ENCODE results near the gene CYP21A2. TPM values are rescaled to one million over a fixed set of nuclear protein-coding genes. Genes with fewer than 3 reads are reported as not detected.

The CYP21A2 gene
- polyA plus RNA-seq, 1 donor (not counting 4 experiments of a cell fraction or from before 2014, with no cell fraction given): 0.04 TPM

DNA sequence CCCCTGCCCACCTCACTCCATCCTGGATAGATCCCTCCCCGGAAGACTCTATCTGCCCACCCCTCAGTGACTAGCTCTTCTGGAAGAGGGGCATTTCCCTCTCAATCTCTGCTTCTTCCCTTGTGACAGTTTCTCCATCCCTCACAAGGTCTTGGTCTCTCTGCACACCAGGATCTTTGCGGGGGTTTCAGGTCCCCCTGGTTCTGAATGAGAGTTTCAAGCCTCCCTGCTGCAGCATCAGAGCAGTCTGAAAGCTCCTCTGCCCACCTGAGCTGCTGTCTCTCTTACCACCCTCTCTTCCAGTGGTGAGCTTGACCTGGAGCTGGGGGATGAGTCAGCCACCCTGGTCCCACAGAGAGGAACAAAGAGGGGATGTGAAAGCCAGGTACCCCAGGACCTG lies 46.6 kb downstream of the CYP21A2 start:
- no peaks in the 10 kb centered on the region for H3K9me3 ChIP-seq (ENCODE audit: control insufficient read depth, low read depth, low read length)
- FAIRE-seq (no peak), DNase-seq (ENCODE audit: low read depth, low spot score) (no peak)
- no peak overlapping the region for H3K9ac ChIP-seq (ENCODE audit: control insufficient read depth, extremely low read depth, insufficient read depth, low read length)
- no peak overlapping the region for H3K4me3 ChIP-seq (ENCODE audit: control insufficient read depth in 2 of 3, extremely low read depth in 1 of 3, insufficient read depth in 2 of 3, low read depth in 1 of 3, low read length in 3 of 3)
- H3K36me3 ChIP-seq (ENCODE audit: control insufficient read depth in 2 of 2, extremely low read depth in 1 of 2, insufficient read depth in 2 of 2, low read length in 2 of 2): no peaks in the 10 kb centered on the region
- TF ChIP-seq EZH2 (IDR thresholded peaks at IDR 0.05; ENCODE audit: low read length): no peak
- TF ChIP-seq, protein P1, sequence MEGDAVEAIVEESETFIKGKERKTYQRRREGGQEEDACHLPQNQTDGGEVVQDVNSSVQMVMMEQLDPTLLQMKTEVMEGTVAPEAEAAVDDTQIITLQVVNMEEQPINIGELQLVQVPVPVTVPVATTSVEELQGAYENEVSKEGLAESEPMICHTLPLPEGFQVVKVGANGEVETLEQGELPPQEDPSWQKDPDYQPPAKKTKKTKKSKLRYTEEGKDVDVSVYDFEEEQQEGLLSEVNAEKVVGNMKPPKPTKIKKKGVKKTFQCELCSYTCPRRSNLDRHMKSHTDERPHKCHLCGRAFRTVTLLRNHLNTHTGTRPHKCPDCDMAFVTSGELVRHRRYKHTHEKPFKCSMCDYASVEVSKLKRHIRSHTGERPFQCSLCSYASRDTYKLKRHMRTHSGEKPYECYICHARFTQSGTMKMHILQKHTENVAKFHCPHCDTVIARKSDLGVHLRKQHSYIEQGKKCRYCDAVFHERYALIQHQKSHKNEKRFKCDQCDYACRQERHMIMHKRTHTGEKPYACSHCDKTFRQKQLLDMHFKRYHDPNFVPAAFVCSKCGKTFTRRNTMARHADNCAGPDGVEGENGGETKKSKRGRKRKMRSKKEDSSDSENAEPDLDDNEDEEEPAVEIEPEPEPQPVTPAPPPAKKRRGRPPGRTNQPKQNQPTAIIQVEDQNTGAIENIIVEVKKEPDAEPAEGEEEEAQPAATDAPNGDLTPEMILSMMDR (optimal IDR thresholded peaks at IDR 0.05 in 1 of 3, IDR thresholded peaks at IDR 0.05 in 1 of 3, conservative IDR thresholded peaks at IDR 0.05 in 1 of 3; ENCODE audit: extremely low read depth in 1 of 3, insufficient read depth in 2 of 3, low read length in 3 of 3): no peak
- no peak overlapping the region for H3K27ac ChIP-seq (ENCODE audit: control insufficient read depth, insufficient read depth, low read length)
- no peaks in the 10 kb centered on the region for H3K9me1 ChIP-seq (ENCODE audit: control insufficient read depth, extremely low read depth, insufficient read depth, low read length)
- peaks cover 26% of the 10 kb centered on the region for H3K27me3 ChIP-seq (ENCODE audit: control insufficient read depth, extremely low read depth, insufficient read depth, low read length)
- H3K4me1 ChIP-seq (ENCODE audit: control insufficient read depth, extremely low read depth, insufficient read depth, low read length): peaks cover 19% of the 10 kb centered on the region
- dilution Hi-C loops (cut with MboI; ENCODE audit: extremely low pct_ligation_motif_present, low sequenced_read_pairs): no loop called here
- H3K4me2 ChIP-seq (ENCODE audit: control insufficient read depth, extremely low read depth, insufficient read depth, low read depth, low read length): no peak overlapping the region
- no peaks in the 10 kb centered on the region for H4K20me1 ChIP-seq (ENCODE audit: control insufficient read depth, extremely low read depth, insufficient read depth, low read length)
- H2AFZ ChIP-seq (ENCODE audit: control insufficient read depth, low read length): no peak overlapping the region
- no peaks in the 10 kb centered on the region for H3K79me2 ChIP-seq (ENCODE audit: control insufficient read depth, insufficient read depth, low read length)

DNA sequence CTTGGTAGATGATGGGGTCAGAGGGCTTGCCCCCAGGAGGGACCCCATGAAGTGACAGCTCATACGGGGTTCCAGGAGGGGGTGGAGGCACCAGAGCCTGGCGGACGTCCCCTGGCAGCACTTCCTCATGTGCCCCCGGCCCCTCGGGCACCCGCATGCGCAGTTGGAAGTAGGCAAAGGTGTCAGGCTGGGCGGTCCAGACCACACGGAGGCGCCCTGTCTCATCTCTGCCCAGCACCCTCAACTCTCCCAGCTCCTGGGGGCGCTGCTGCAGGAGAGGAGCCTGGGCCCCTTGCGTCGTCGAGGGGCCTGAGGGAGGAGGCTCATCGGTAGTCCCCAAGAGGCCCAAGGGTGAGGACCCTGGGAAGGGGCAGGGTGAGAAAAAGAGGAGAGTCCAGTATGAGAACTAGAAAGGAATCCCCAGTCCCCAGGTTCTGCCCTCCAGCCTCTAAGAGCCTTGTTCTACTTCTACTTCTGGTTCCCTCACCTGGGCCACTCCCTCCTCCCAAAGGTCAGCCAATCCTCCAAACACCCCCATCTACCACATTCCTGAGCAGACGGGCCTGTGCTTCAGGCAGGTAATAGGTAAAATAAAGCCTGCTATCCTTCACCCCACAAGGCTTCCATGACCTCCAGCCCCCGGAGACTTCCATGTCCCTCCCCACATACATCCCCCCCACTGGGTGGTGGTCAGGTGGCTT lies 47.7 kb downstream of the CYP21A2 start:
- no peak overlapping the region for H3K4me3 ChIP-seq (ENCODE audit: control insufficient read depth in 2 of 3, extremely low read depth in 1 of 3, insufficient read depth in 2 of 3, low read depth in 1 of 3, low read length in 3 of 3)
- FAIRE-seq (no peak), DNase-seq (ENCODE audit: low read depth, low spot score) (no peak)
- TF ChIP-seq EZH2 (IDR thresholded peaks at IDR 0.05; ENCODE audit: low read length): no peak
- dilution Hi-C loops (cut with MboI; ENCODE audit: extremely low pct_ligation_motif_present, low sequenced_read_pairs): no loop called here
- H3K27me3 ChIP-seq (ENCODE audit: control insufficient read depth, extremely low read depth, insufficient read depth, low read length): peaks cover 26% of the 10 kb centered on the region
- H3K79me2 ChIP-seq (ENCODE audit: control insufficient read depth, insufficient read depth, low read length): no peaks in the 10 kb centered on the region
- no peak overlapping the region for H3K27ac ChIP-seq (ENCODE audit: control insufficient read depth, insufficient read depth, low read length)
- no peaks in the 10 kb centered on the region for H3K36me3 ChIP-seq (ENCODE audit: control insufficient read depth in 2 of 2, extremely low read depth in 1 of 2, insufficient read depth in 2 of 2, low read length in 2 of 2)
- H3K4me1 ChIP-seq (ENCODE audit: control insufficient read depth, extremely low read depth, insufficient read depth, low read length): peaks cover 17% of the 10 kb centered on the region
- H3K4me2 ChIP-seq (ENCODE audit: control insufficient read depth, extremely low read depth, insufficient read depth, low read depth, low read length): no peak overlapping the region
- H3K9ac ChIP-seq (ENCODE audit: control insufficient read depth, extremely low read depth, insufficient read depth, low read length): no peak overlapping the region
- H3K9me1 ChIP-seq (ENCODE audit: control insufficient read depth, extremely low read depth, insufficient read depth, low read length): no peaks in the 10 kb centered on the region
- no peaks in the 10 kb centered on the region for H4K20me1 ChIP-seq (ENCODE audit: control insufficient read depth, extremely low read depth, insufficient read depth, low read length)
- H2AFZ ChIP-seq (ENCODE audit: control insufficient read depth, low read length): no peak overlapping the region
- no peaks in the 10 kb centered on the region for H3K9me3 ChIP-seq (ENCODE audit: control insufficient read depth, low read depth, low read length)
